PC-9 (cell line): Measurements from ENCODE around the gene KMT2D.

ENCODE experiments used
- CTCF ChIP-seq: fragments of 200-600 bp; sonication (generic); conservative IDR thresholded peaks from 2 replicates; pipeline ENCODE4 v1.6.1; 2017; ENCODE audit warnings: mixed run types, antibody characterized with exemption, mild to moderate bottlenecking, moderate library complexity
- EZH2 ChIP-seq: fragments of 200-600 bp; sonication (generic); IDR thresholded peaks from 2 replicates; pipeline ENCODE4 v1.8.0; 2017; ENCODE audit warnings: antibody characterized with exemption, low read depth

DNA sequence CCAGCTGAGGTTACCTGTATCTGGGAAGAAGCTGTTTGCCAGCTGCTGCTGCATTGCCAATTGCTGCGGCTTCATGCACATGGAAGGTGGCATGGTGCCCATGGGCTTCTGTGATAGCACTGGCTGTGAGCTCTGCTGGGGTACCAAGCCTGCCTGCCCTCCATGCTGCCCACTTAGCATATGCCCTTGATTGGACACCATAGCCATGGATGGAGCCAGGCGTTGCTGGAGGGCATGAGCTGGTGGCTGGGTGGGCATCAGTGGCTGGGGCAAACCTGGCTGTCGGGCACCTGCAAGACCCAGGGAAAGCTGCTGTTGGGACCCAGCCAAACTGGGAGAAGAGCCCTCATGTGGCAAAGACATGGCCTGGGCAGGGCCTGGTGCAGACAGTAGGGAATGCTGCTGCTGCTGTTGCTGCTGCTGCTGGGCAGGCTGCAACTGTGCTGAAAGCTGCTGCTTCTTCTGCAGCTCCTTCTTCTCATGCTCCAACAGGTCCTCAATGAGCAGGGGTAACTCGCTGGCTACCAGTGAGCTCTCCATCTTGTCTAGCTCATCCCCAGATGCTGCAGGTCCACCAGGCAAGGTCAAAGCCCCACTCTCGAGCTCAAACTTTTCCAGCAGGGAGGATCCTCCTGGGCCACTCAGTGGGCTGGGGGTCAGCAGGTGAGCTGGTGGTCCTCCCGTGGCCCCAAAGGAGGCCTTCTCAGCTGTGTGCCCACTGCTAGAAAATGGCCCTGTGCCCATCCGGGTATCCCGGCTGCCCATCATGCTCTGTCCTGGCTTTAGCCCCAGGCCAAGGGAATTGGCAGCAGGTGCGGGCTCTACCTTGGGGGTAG lies 23.3 kb downstream of the KMT2D start:
- no peak for TF ChIP-seq CTCF
- TF ChIP-seq EZH2 = no peak
